Measurements from ENCODE around the gene TCP11L2. TPM values are rescaled to one million over a fixed set of nuclear protein-coding genes. Genes with fewer than 3 reads are reported as not detected.

TCP11L2 gene
- total and polyA plus RNA-seq, 9 of the 15 experiments (the other 6 are each of a cell fraction or from before 2014, with no cell fraction given) = 0.39 to 4.5 (median 1.3) TPM

DNA sequence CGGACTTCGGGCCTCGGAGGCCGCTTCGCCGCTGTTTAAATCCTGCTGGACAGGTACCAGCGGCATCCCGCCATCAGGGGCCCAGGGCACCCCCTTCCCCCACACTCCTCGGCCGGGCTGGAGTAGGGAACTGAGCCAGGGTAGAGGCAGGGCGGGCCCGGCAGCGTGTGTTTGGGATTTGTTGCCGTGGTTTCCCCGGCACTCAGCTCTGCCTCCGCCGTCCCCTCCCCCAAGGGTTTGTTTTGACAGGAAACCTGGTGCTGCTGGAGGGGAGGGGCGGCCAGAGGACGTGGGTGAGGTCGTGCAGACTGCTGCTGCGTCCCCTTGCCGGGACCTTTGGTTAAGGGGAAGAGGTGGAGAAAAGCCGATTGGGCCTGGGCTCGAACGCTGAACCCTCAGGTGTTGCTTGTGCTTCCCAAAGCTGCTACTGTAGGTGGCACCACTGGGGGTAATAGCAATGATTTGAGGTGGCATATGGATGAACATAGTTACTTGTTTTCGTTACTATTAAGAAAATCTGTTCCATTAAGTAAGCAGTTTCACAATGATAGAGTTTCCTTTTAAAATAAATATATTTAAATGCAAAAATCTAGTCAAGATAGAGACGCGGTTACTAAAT is 778 bp downstream of the TCP11L2 start (continued):
- TF ChIP-seq ZSCAN32 (CRISPR knock-in tag; IDR thresholded peaks at IDR 0.05) (no peak), PHF8 (IDR thresholded peaks at IDR 0.05; ENCODE audit: borderline replicate concordance, low read length) (0 out of 2 replicates have a peak, but pooled peaks have one; percentile 16), ZNF12 (CRISPR knock-in tag; IDR thresholded peaks at IDR 0.05) (no peak), CBX8 (IDR thresholded peaks at IDR 0.05; ENCODE audit: borderline replicate concordance, extremely low read depth, low read depth, low read length, poor library complexity, severe bottlenecking) (no peak), BRD4 (IDR thresholded peaks at IDR 0.05) (0 out of 2 replicates have a peak, but pooled peaks have one; percentile 49), ZC3H4 (CRISPR knock-in tag; IDR thresholded peaks at IDR 0.05; ENCODE audit: borderline replicate concordance) (no peak), HMGN3 (IDR thresholded peaks at IDR 0.05; ENCODE audit: borderline replicate concordance, extremely low read depth, insufficient read length, low read depth, low read length) (peak; percentile 48)
- TF ChIP-seq, protein P1, sequence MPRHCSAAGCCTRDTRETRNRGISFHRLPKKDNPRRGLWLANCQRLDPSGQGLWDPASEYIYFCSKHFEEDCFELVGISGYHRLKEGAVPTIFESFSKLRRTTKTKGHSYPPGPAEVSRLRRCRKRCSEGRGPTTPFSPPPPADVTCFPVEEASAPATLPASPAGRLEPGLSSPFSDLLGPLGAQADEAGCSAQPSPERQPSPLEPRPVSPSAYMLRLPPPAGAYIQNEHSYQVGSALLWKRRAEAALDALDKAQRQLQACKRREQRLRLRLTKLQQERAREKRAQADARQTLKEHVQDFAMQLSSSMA (CRISPR knock-in tag; IDR thresholded peaks at IDR 0.05) = no peak
- TF ChIP-seq, protein P2, sequence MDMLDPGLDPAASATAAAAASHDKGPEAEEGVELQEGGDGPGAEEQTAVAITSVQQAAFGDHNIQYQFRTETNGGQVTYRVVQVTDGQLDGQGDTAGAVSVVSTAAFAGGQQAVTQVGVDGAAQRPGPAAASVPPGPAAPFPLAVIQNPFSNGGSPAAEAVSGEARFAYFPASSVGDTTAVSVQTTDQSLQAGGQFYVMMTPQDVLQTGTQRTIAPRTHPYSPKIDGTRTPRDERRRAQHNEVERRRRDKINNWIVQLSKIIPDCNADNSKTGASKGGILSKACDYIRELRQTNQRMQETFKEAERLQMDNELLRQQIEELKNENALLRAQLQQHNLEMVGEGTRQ (CRISPR knock-in tag; IDR thresholded peaks at IDR 0.05) = no peak
- TF ChIP-seq, protein P3, sequence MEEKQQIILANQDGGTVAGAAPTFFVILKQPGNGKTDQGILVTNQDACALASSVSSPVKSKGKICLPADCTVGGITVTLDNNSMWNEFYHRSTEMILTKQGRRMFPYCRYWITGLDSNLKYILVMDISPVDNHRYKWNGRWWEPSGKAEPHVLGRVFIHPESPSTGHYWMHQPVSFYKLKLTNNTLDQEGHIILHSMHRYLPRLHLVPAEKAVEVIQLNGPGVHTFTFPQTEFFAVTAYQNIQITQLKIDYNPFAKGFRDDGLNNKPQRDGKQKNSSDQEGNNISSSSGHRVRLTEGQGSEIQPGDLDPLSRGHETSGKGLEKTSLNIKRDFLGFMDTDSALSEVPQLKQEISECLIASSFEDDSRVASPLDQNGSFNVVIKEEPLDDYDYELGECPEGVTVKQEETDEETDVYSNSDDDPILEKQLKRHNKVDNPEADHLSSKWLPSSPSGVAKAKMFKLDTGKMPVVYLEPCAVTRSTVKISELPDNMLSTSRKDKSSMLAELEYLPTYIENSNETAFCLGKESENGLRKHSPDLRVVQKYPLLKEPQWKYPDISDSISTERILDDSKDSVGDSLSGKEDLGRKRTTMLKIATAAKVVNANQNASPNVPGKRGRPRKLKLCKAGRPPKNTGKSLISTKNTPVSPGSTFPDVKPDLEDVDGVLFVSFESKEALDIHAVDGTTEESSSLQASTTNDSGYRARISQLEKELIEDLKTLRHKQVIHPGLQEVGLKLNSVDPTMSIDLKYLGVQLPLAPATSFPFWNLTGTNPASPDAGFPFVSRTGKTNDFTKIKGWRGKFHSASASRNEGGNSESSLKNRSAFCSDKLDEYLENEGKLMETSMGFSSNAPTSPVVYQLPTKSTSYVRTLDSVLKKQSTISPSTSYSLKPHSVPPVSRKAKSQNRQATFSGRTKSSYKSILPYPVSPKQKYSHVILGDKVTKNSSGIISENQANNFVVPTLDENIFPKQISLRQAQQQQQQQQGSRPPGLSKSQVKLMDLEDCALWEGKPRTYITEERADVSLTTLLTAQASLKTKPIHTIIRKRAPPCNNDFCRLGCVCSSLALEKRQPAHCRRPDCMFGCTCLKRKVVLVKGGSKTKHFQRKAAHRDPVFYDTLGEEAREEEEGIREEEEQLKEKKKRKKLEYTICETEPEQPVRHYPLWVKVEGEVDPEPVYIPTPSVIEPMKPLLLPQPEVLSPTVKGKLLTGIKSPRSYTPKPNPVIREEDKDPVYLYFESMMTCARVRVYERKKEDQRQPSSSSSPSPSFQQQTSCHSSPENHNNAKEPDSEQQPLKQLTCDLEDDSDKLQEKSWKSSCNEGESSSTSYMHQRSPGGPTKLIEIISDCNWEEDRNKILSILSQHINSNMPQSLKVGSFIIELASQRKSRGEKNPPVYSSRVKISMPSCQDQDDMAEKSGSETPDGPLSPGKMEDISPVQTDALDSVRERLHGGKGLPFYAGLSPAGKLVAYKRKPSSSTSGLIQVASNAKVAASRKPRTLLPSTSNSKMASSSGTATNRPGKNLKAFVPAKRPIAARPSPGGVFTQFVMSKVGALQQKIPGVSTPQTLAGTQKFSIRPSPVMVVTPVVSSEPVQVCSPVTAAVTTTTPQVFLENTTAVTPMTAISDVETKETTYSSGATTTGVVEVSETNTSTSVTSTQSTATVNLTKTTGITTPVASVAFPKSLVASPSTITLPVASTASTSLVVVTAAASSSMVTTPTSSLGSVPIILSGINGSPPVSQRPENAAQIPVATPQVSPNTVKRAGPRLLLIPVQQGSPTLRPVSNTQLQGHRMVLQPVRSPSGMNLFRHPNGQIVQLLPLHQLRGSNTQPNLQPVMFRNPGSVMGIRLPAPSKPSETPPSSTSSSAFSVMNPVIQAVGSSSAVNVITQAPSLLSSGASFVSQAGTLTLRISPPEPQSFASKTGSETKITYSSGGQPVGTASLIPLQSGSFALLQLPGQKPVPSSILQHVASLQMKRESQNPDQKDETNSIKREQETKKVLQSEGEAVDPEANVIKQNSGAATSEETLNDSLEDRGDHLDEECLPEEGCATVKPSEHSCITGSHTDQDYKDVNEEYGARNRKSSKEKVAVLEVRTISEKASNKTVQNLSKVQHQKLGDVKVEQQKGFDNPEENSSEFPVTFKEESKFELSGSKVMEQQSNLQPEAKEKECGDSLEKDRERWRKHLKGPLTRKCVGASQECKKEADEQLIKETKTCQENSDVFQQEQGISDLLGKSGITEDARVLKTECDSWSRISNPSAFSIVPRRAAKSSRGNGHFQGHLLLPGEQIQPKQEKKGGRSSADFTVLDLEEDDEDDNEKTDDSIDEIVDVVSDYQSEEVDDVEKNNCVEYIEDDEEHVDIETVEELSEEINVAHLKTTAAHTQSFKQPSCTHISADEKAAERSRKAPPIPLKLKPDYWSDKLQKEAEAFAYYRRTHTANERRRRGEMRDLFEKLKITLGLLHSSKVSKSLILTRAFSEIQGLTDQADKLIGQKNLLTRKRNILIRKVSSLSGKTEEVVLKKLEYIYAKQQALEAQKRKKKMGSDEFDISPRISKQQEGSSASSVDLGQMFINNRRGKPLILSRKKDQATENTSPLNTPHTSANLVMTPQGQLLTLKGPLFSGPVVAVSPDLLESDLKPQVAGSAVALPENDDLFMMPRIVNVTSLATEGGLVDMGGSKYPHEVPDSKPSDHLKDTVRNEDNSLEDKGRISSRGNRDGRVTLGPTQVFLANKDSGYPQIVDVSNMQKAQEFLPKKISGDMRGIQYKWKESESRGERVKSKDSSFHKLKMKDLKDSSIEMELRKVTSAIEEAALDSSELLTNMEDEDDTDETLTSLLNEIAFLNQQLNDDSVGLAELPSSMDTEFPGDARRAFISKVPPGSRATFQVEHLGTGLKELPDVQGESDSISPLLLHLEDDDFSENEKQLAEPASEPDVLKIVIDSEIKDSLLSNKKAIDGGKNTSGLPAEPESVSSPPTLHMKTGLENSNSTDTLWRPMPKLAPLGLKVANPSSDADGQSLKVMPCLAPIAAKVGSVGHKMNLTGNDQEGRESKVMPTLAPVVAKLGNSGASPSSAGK (IDR thresholded peaks at IDR 0.05) = 0 out of 2 replicates have a peak, but pooled peaks have one; percentile 40
- TF ChIP-seq, protein P4, sequence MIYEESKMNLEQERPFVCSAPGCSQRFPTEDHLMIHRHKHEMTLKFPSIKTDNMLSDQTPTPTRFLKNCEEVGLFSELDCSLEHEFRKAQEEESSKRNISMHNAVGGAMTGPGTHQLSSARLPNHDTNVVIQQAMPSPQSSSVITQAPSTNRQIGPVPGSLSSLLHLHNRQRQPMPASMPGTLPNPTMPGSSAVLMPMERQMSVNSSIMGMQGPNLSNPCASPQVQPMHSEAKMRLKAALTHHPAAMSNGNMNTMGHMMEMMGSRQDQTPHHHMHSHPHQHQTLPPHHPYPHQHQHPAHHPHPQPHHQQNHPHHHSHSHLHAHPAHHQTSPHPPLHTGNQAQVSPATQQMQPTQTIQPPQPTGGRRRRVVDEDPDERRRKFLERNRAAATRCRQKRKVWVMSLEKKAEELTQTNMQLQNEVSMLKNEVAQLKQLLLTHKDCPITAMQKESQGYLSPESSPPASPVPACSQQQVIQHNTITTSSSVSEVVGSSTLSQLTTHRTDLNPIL (CRISPR knock-in tag; IDR thresholded peaks at IDR 0.05) = no peak
